Right ventricle myocardium superior (tissue), 1 donor: ENCODE data around the gene ADNP. TPM values are rescaled to one million over a fixed set of nuclear protein-coding genes. Genes with fewer than 3 reads are reported as not detected.

Experiments
- ATAC-seq: fragments of 200-7000 bp; cut with Tn5 transposase; one replicate; pipeline ENCODE4 v1.9.1; 2020; ENCODE audit warnings: mild to moderate bottlenecking; ENCODE audit not compliant: poor library complexity
- DNase-seq: peaks from one replicate; pipeline ENCODE4 v3.0.0-alpha.2; 2020
- intact Hi-C: fragments of 100-400 bp; cut with DNase I; formaldehyde crosslinking; loops from one replicate; pipeline ENCODE4 v1.11.2; 2022
- total RNA-seq: library from RNA; stranded (reverse); fragmentation: NEBNext Ultra II Directional; extraction: Animal tissue kit (Norgen Biotek cat#: 25700); gene quantifications from one replicate; pipeline ENCODE4 v1.2.1, GENCODE V29; 2021
- donor health status: DM: no; HTN: yes; CAD: no; lungs with severe emphysema.

Gene ADNP
- total RNA-seq, 1 donor from 2014 or later, result 28.8 TPM

GRCh38 chr20:50879649-50880550 lies 51.3 kb downstream of the ADNP start:
- intact Hi-C loops, result no loop called here
- DNase-seq (no peak), ATAC-seq (no peak)

GRCh38 chr20:50877232-50877743 lies 53.9 kb downstream of the ADNP start:
- DNase-seq (no peak), ATAC-seq (no peak)
- intact Hi-C loops, result no loop called here

GRCh38 chr20:50876816-50877215 lies 54.4 kb downstream of the ADNP start:
- ATAC-seq, result no peak
- intact Hi-C loops, result no loop called here

GRCh38 chr20:50876063-50876685 lies 55.1 kb downstream of the ADNP start:
- ATAC-seq, result no peak
- intact Hi-C loops, result no loop called here
- no peak for DNase-seq

More at GRCh38 chr20:50876816-50877215, 54.4 kb downstream of the ADNP start:
- no peak for DNase-seq

- intact Hi-C loops, result no loop called here
- ATAC-seq (no peak), DNase-seq (no peak)
Measured at GRCh38 chr20:50874758-50875665, 56.2 kb downstream of the ADNP start.

- DNase-seq, result no peak
- intact Hi-C loops, result no loop called here
- no peak for ATAC-seq
Measured at GRCh38 chr20:50874111-50874757, 57.0 kb downstream of the ADNP start.

- DNase-seq (no peak), ATAC-seq (no peak)
- intact Hi-C loops, result no loop called here
Measured at GRCh38 chr20:50873585-50873984, 57.7 kb downstream of the ADNP start.

GRCh38 chr20:50872560-50873425 lies 58.4 kb downstream of the ADNP start:
- ATAC-seq (no peak), DNase-seq (no peak)
- intact Hi-C loops, result no loop called here

GRCh38 chr20:50870561-50871161 lies 60.6 kb downstream of the ADNP start:
- no peak for DNase-seq
- no peak for ATAC-seq
- intact Hi-C loops, result no loop called here

- ATAC-seq (no peak), DNase-seq (no peak)
- intact Hi-C loops, result no loop called here
Measured at GRCh38 chr20:50868509-50869495, 62.4 kb downstream of the ADNP start.

- DNase-seq, result no peak
- intact Hi-C loops, result no loop called here
- ATAC-seq, result no peak
Measured at GRCh38 chr20:50867805-50868204, 63.4 kb downstream of the ADNP start.

- ATAC-seq, result no peak
- DNase-seq, result no peak
- intact Hi-C loops, result no loop called here
Measured at GRCh38 chr20:50866831-50867230, 64.4 kb downstream of the ADNP start.

- DNase-seq, result no peak
- intact Hi-C loops, result no loop called here
- no peak for ATAC-seq
Measured at GRCh38 chr20:50866036-50866685, 65.1 kb downstream of the ADNP start.

- ATAC-seq, result no peak
- intact Hi-C loops, result no loop called here
- DNase-seq, result no peak
Measured at GRCh38 chr20:50865591-50865990, 65.6 kb downstream of the ADNP start.

GRCh38 chr20:50865114-50865513 lies 66.1 kb downstream of the ADNP start:
- intact Hi-C loops, result no loop called here
- ATAC-seq (no peak), DNase-seq (no peak)

GRCh38 chr20:50862546-50862945 lies 68.7 kb downstream of the ADNP start:
- DNase-seq (no peak), ATAC-seq (no peak)
- intact Hi-C loops, result no loop called here
